Neural cell (in vitro differentiated cells): Measurements from ENCODE around the gene RNF123. TPM values are rescaled to one million over a fixed set of nuclear protein-coding genes. Genes with fewer than 3 reads are reported as not detected.

ENCODE experiments used
- H2AFZ ChIP-seq: fragments of 200-600, 300-800 bp; sonication (generic), shearing (Covaris generic); 2 replicates; pipeline ENCODE4 v1.6.0; 2014; ENCODE audit warnings: low read depth, mild to moderate bottlenecking, antibody characterized with exemption, low read length, moderate library complexity
- H3F3A ChIP-seq: fragments of 200-600 bp; shearing (Covaris generic); 2 replicates; pipeline ENCODE4 v1.6.1; 2016; ENCODE audit warnings: mild to moderate bottlenecking, moderate library complexity, mixed read lengths, antibody characterized with exemption, low read length; ENCODE audit not compliant: insufficient read depth, poor library complexity, severe bottlenecking
- H3K27ac ChIP-seq: fragments of 200-600, 300-800 bp; sonication (generic), shearing (Covaris generic); 2 replicates; pipeline ENCODE4 v1.5.1; 2014; ENCODE audit warnings: mild to moderate bottlenecking, low read length, moderate library complexity
- H3K27me3 ChIP-seq: fragments of 300-800, 200-600 bp; sonication (generic), shearing (Covaris generic); 2 replicates; pipeline ENCODE4 v1.6.0; 2014; ENCODE audit warnings: mild to moderate bottlenecking, low read depth, low read length, moderate library complexity; ENCODE audit not compliant: insufficient read depth
- H3K36me3 ChIP-seq: fragments of 300-800, 200-600 bp; sonication (generic), shearing (Covaris generic); 2 replicates; pipeline ENCODE4 v1.5.1; 2014; ENCODE audit warnings: mild to moderate bottlenecking, antibody characterized with exemption, low read length, moderate library complexity; ENCODE audit not compliant: insufficient read depth
- H3K4me2 ChIP-seq: fragments of 300-800, 200-600 bp; sonication (generic), shearing (Covaris generic); 2 replicates; pipeline ENCODE4 v1.6.0; 2014; ENCODE audit warnings: mild to moderate bottlenecking, low read length
- H3K4me3 ChIP-seq: fragments of 300-800, 200-600 bp; sonication (generic), shearing (Covaris generic); 2 replicates; pipeline ENCODE4 v1.5.1; 2014; ENCODE audit warnings: mild to moderate bottlenecking, low read length, moderate library complexity
- H3K79me2 ChIP-seq: fragments of 200-600 bp; shearing (Covaris generic); replicated peaks from 2 replicates; pipeline ENCODE4 v1.6.0; 2014; ENCODE audit warnings: mild to moderate bottlenecking, low read length, moderate library complexity; ENCODE audit not compliant: insufficient read depth
- H3K9ac ChIP-seq: fragments of 300-800, 200-600 bp; sonication (generic), shearing (Covaris generic); 2 replicates; pipeline ENCODE4 v1.6.1; 2016; ENCODE audit warnings: mild to moderate bottlenecking, low read length, mixed read lengths
- H3K9me2 ChIP-seq: fragments of 200-600 bp; shearing (Covaris generic); 2 replicates; pipeline ENCODE4 v1.6.1; 2016; ENCODE audit warnings: mild to moderate bottlenecking, low read length, mixed read lengths; ENCODE audit not compliant: insufficient read depth
- H3K9me3 ChIP-seq: fragments of 200-600, 300-800 bp; sonication (generic), shearing (Covaris generic); 2 replicates; pipeline ENCODE4 v1.6.1; 2016; ENCODE audit warnings: mild to moderate bottlenecking, mixed run types, low read length, moderate library complexity, mixed read lengths
- H4K20me1 ChIP-seq: fragments of 200-600 bp; shearing (Covaris generic); 2 replicates; pipeline ENCODE4 v1.6.1; 2016; ENCODE audit warnings: mild to moderate bottlenecking, mixed run types; ENCODE audit not compliant: insufficient read depth
- EP300 ChIP-seq: fragments of 450-650 bp; conservative IDR thresholded peaks from 2 replicates; pipeline ENCODE4 v1.6.1; 2014; ENCODE audit warnings: antibody characterized with exemption, mild to moderate bottlenecking, moderate library complexity; ENCODE audit not compliant: poor library complexity, severe bottlenecking
- EZH2 ChIP-seq: fragments of 200-600, 300-800 bp; shearing (Covaris generic), sonication (generic); IDR thresholded peaks from 2 replicates; pipeline ENCODE4 v1.6.1; 2014; ENCODE audit warnings: antibody characterized with exemption, low read length, borderline replicate concordance, mild to moderate bottlenecking; ENCODE audit not compliant: insufficient read depth, poor library complexity, severe bottlenecking
- MXI1 ChIP-seq: fragments of 450-650 bp; conservative IDR thresholded peaks from 2 replicates; pipeline ENCODE4 v1.6.1; 2014; ENCODE audit warnings: antibody characterized with exemption, mild to moderate bottlenecking; ENCODE audit not compliant: poor library complexity, severe bottlenecking
- POLR2AphosphoS5 ChIP-seq: IDR thresholded peaks from 2 replicates; pipeline ENCODE4 v1.6.1; 2012
- RAD21 ChIP-seq: fragments of 450-650 bp; conservative IDR thresholded peaks from 2 replicates; pipeline ENCODE4 v1.6.1; 2014; ENCODE audit warnings: antibody characterized with exemption, mild to moderate bottlenecking, moderate library complexity
- SMC3 ChIP-seq: fragments of 450-650 bp; conservative IDR thresholded peaks from 2 replicates; pipeline ENCODE4 v1.6.1; 2014; ENCODE audit warnings: antibody characterized with exemption, mild to moderate bottlenecking, moderate library complexity; ENCODE audit not compliant: poor library complexity
- TAF1 ChIP-seq: IDR thresholded peaks from 2 replicates; pipeline ENCODE4 v1.6.1; 2012; ENCODE audit warnings: low read depth
- polyA plus RNA-seq: library from polyadenylated mRNA; depleted of rRNA; stranded (reverse); fragments of >200 nt; gene quantifications from 2 replicates; pipeline ENCODE4 v1.2.3, GENCODE V29; 2014
- TF ChIP-seq, protein P1 (sequence below): fragments of 450-650 bp; IDR thresholded peaks from 2 replicates; pipeline ENCODE4 v1.5.1; 2014; ENCODE audit warnings: antibody characterized with exemption, mild to moderate bottlenecking, moderate library complexity; ENCODE audit not compliant: poor library complexity, severe bottlenecking
- TF ChIP-seq, protein P2 (sequence below): IDR thresholded peaks from 2 replicates; pipeline ENCODE4 v1.6.1; 2012; ENCODE audit warnings: borderline replicate concordance

RNF123 gene
- polyA plus RNA-seq, 1 donor from 2014 or later, result 27.4 TPM

DNA sequence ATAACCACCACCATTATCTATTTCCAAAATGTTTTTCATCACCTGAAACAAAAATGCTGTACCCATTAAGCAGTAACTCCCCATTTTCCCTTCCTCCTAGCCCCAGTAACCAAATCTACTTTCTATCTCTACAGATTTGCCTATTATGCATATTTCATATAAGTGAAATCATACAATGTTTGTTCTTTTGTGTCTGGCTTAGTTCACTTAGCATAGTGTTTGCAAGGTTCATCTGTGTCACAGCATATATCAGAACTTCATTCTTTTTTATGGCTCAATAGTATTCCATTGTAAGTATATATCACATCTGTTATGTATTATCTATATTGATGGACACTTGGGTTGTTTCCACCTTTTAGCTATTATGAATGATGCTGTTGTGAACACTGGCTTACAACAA is 51.1 kb downstream of the RNF123 start:
- H4K20me1 ChIP-seq, result no peaks in the 10 kb centered on the region
- H3K79me2 ChIP-seq, result peaks cover 2% of the 10 kb centered on the region
- no peaks in the 10 kb centered on the region for H3F3A ChIP-seq
- H3K4me3 ChIP-seq, result no peak overlapping the region
- no peak overlapping the region for H3K9ac ChIP-seq
- no peaks in the 10 kb centered on the region for H3K9me2 ChIP-seq
- H3K4me2 ChIP-seq, result no peak overlapping the region
- no peak overlapping the region for H2AFZ ChIP-seq
- H3K27me3 ChIP-seq, result no peaks in the 10 kb centered on the region
- no peaks in the 10 kb centered on the region for H3K36me3 ChIP-seq
- no peak overlapping the region for H3K27ac ChIP-seq
- no peak for TF ChIP-seq MXI1
- TF ChIP-seq, protein P1, sequence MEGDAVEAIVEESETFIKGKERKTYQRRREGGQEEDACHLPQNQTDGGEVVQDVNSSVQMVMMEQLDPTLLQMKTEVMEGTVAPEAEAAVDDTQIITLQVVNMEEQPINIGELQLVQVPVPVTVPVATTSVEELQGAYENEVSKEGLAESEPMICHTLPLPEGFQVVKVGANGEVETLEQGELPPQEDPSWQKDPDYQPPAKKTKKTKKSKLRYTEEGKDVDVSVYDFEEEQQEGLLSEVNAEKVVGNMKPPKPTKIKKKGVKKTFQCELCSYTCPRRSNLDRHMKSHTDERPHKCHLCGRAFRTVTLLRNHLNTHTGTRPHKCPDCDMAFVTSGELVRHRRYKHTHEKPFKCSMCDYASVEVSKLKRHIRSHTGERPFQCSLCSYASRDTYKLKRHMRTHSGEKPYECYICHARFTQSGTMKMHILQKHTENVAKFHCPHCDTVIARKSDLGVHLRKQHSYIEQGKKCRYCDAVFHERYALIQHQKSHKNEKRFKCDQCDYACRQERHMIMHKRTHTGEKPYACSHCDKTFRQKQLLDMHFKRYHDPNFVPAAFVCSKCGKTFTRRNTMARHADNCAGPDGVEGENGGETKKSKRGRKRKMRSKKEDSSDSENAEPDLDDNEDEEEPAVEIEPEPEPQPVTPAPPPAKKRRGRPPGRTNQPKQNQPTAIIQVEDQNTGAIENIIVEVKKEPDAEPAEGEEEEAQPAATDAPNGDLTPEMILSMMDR, result no peak
- TF ChIP-seq, protein P2, sequence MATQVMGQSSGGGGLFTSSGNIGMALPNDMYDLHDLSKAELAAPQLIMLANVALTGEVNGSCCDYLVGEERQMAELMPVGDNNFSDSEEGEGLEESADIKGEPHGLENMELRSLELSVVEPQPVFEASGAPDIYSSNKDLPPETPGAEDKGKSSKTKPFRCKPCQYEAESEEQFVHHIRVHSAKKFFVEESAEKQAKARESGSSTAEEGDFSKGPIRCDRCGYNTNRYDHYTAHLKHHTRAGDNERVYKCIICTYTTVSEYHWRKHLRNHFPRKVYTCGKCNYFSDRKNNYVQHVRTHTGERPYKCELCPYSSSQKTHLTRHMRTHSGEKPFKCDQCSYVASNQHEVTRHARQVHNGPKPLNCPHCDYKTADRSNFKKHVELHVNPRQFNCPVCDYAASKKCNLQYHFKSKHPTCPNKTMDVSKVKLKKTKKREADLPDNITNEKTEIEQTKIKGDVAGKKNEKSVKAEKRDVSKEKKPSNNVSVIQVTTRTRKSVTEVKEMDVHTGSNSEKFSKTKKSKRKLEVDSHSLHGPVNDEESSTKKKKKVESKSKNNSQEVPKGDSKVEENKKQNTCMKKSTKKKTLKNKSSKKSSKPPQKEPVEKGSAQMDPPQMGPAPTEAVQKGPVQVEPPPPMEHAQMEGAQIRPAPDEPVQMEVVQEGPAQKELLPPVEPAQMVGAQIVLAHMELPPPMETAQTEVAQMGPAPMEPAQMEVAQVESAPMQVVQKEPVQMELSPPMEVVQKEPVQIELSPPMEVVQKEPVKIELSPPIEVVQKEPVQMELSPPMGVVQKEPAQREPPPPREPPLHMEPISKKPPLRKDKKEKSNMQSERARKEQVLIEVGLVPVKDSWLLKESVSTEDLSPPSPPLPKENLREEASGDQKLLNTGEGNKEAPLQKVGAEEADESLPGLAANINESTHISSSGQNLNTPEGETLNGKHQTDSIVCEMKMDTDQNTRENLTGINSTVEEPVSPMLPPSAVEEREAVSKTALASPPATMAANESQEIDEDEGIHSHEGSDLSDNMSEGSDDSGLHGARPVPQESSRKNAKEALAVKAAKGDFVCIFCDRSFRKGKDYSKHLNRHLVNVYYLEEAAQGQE, result no peak
- no peaks in the 10 kb centered on the region for H3K9me3 ChIP-seq

DNA sequence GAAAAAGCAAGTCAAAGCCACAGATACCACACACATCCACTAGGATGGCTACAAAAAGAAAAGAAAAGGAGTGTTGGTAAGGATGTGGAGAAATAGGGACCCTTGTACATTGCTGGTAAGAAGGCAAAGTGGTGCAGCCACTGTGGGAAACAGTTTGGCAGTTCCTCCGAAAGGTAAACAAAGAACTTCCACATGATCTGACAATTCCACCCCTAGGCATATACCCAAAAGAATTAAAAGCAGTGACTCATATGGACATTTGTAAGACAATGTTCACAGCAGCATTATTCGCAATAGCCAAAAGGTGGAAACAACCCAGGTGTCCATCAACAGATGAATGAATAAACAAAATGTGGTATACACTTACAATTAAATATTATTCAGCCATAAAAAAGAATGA is 56.6 kb downstream of the RNF123 start:
- Histone ChIP-seq H3K4me3 (no peak overlapping the region), H3K27me3 (no peaks in the 10 kb centered on the region), H3K4me2 (no peak overlapping the region), H3K79me2 (peaks cover 19% of the 10 kb centered on the region), H3K27ac (no peak overlapping the region), H3K9me2 (no peaks in the 10 kb centered on the region), H3K36me3 (no peaks in the 10 kb centered on the region), H3K9me3 (no peaks in the 10 kb centered on the region), H3F3A (no peaks in the 10 kb centered on the region), H4K20me1 (no peaks in the 10 kb centered on the region), H3K9ac (no peak overlapping the region), H2AFZ (no peak overlapping the region)
- TF ChIP-seq, protein P1, result no peak
- TF ChIP-seq, protein P2, result no peak
- TF ChIP-seq EZH2 (no peak), RAD21 (no peak), SMC3 (no peak), MXI1 (no peak), POLR2AphosphoS5 (no peak), EP300 (no peak), TAF1 (no peak)
